Endothelial cell of umbilical vein (primary cell): Measurements from ENCODE around the gene CHMP3. TPM values are rescaled to one million over a fixed set of nuclear protein-coding genes. Genes with fewer than 3 reads are reported as not detected.

ENCODE experiments used
- BruUV-seq: library from RNA; stranded (reverse); fragments of 400-500 nt; replicated peaks from 2 replicates; lab custom pipeline; 2021; lab: Mats Ljungman, UMichigan
- CTCF ChIA-PET: fragments of 300-600, 350-600 bp; sonication (Branson Sonifier 250); formaldehyde crosslinking; loops from one replicate; lab custom pipeline; 2021; ENCODE audit warnings: antibody characterized with exemption, inconsistent platforms; lab: Charles Lee
- POLR2A ChIA-PET: fragments of 300-600, 350-600 bp; sonication (Branson Sonifier 250); formaldehyde crosslinking; loops from one replicate; lab custom pipeline; 2021; ENCODE audit warnings: antibody characterized with exemption, inconsistent platforms; lab: Charles Lee
- DNase-seq: peaks from one replicate; pipeline ENCODE4 v3.0.0-alpha.2; 2011; ENCODE audit warnings: low read depth, low spot score
- FAIRE-seq: peaks from 2 replicates; lab custom pipeline; 2011; peaks lifted over from hg19 to GRCh38; lab: Jason Lieb, UNC
- H2AFZ ChIP-seq: 2 replicates; pipeline ENCODE4 v1.6.0; 2012; ENCODE audit warnings: low read depth, low read length, control low read depth, inconsistent platforms
- H3K27ac ChIP-seq: 2 replicates; pipeline ENCODE4 v1.5.1; 2011; ENCODE audit warnings: low read depth, mild to moderate bottlenecking, control low read depth, low read length, moderate library complexity; ENCODE audit not compliant: insufficient read depth
- H3K27me3 ChIP-seq, 2 experiments: 2 replicates each; pipeline versions ENCODE4 v1.6.0 to v1.6.1; 2011; ENCODE audit warnings: low read length in 2 of 2, mixed read lengths in 1 of 2; ENCODE audit not compliant: control insufficient read depth in 2 of 2, insufficient read depth in 2 of 2
- H3K36me3 ChIP-seq, 2 experiments: 2 replicates in 1 of 2; 3 replicates in 1 of 2; pipeline ENCODE4 v1.5.1; 2011; ENCODE audit warnings: low read length in 2 of 2, mild to moderate bottlenecking in 1 of 2, moderate library complexity in 1 of 2; ENCODE audit not compliant: control insufficient read depth in 2 of 2, insufficient read depth in 2 of 2; ENCODE audit errors: extremely low read depth in 1 of 2
- H3K4me1 ChIP-seq: 3 replicates; pipeline ENCODE4 v1.5.1; 2011; ENCODE audit warnings: mild to moderate bottlenecking, low read length; ENCODE audit not compliant: control insufficient read depth, insufficient read depth; ENCODE audit errors: extremely low read depth
- H3K4me2 ChIP-seq: 2 replicates; pipeline ENCODE4 v1.6.1; 2011; ENCODE audit warnings: low read length, control low read depth, mixed read lengths; ENCODE audit not compliant: insufficient read depth
- H3K4me3 ChIP-seq, 3 experiments: fragments of 200-600 bp in 1 of 3; sonication (generic), shearing (Covaris generic) in 1 of 3; replicated peaks in 1 of 3; 2 replicates each; pipeline ENCODE4 v1.5.1; 2011 to 2016; ENCODE audit warnings: control low read depth in 3 of 3, low read length in 3 of 3, mild to moderate bottlenecking in 2 of 3, inconsistent platforms in 1 of 3, low read depth in 1 of 3, moderate library complexity in 1 of 3; ENCODE audit not compliant: insufficient read depth in 1 of 3
- H3K79me2 ChIP-seq: 2 replicates; pipeline ENCODE4 v1.6.0; 2012; ENCODE audit warnings: low read length, inconsistent platforms; ENCODE audit not compliant: control insufficient read depth, insufficient read depth
- H3K9ac ChIP-seq: replicated peaks from 2 replicates; pipeline ENCODE3; 2011; ENCODE audit warnings: low read length, control low read depth; ENCODE audit not compliant: insufficient read depth; ENCODE audit errors: extremely low read depth
- H3K9me1 ChIP-seq: replicated peaks from 3 replicates; pipeline ENCODE4 v1.6.0; 2011; ENCODE audit warnings: mild to moderate bottlenecking, low read length; ENCODE audit not compliant: control insufficient read depth, insufficient read depth; ENCODE audit errors: extremely low read depth
- H3K9me3 ChIP-seq: replicated peaks from 2 replicates; pipeline ENCODE4 v1.5.1; 2012; ENCODE audit warnings: low read length, inconsistent platforms; ENCODE audit not compliant: control insufficient read depth, insufficient read depth
- H4K20me1 ChIP-seq: replicated peaks from 2 replicates; pipeline ENCODE3; 2011; ENCODE audit warnings: mild to moderate bottlenecking, low read length; ENCODE audit not compliant: control insufficient read depth, insufficient read depth; ENCODE audit errors: extremely low read depth
- CTCF ChIP-seq, 2 donors: IDR thresholded peaks; 1 replicate in 1 of 2; 2 replicates in 1 of 2; pipeline ENCODE4 v1.5.1; 2011; ENCODE audit warnings: low read length in 2 of 2, mild to moderate bottlenecking in 2 of 2, moderate library complexity in 2 of 2, control low read depth in 1 of 2, inconsistent platforms in 1 of 2, low read depth in 1 of 2; ENCODE audit not compliant: insufficient read depth in 1 of 2; ENCODE audit errors: extremely low read depth in 1 of 2
- EZH2 ChIP-seq: IDR thresholded peaks from 2 replicates; pipeline ENCODE4 v1.6.1; 2012; ENCODE audit warnings: borderline replicate concordance, low read depth, mild to moderate bottlenecking, moderate library complexity, low read length, inconsistent platforms; ENCODE audit not compliant: severe bottlenecking
- FOS ChIP-seq: IDR thresholded peaks from 2 replicates; pipeline ENCODE4 v1.6.1; 2011; ENCODE audit warnings: mild to moderate bottlenecking, low read length, moderate library complexity, borderline replicate concordance; ENCODE audit not compliant: insufficient read depth
- GATA2 ChIP-seq: IDR thresholded peaks from 2 replicates; pipeline ENCODE4 v1.7.0; 2011; ENCODE audit warnings: low read depth, mild to moderate bottlenecking, moderate library complexity, mixed read lengths, low read length; ENCODE audit not compliant: insufficient read length, insufficient read depth
- JUN ChIP-seq: IDR thresholded peaks from 2 replicates; pipeline ENCODE4 v1.6.1; 2011; ENCODE audit warnings: borderline replicate concordance, low read depth; ENCODE audit not compliant: insufficient read length, insufficient read depth
- MAX ChIP-seq: IDR thresholded peaks from 2 replicates; pipeline ENCODE4 v1.6.1; 2011; ENCODE audit not compliant: insufficient read depth, insufficient read length
- MYC ChIP-seq: IDR thresholded peaks from one replicate; pipeline ENCODE4 v1.6.1; 2011; ENCODE audit warnings: mild to moderate bottlenecking, low read depth, low read length
- POLR2A ChIP-seq: IDR thresholded peaks from 2 replicates; pipeline ENCODE4 v1.6.1; 2012; ENCODE audit warnings: low read depth, mild to moderate bottlenecking, control low read depth, low read length
- POLR2AphosphoS5 ChIP-seq: IDR thresholded peaks from 2 replicates; pipeline ENCODE4 v1.6.1; 2012; ENCODE audit warnings: low read depth, mild to moderate bottlenecking, control low read depth, low read length, moderate library complexity; ENCODE audit not compliant: insufficient read depth
- dilution Hi-C: fragments of 300-500 bp; cut with MboI; formaldehyde crosslinking; loops from one replicate; pipeline ENCODE4 v1.15.0; 2019; ENCODE audit warnings: low sequenced_read_pairs; ENCODE audit not compliant: extremely low pct_ligation_motif_present
- intact Hi-C: fragments of 100-400 bp; cut with micrococcal nuclease; formaldehyde crosslinking; loops from one replicate; pipeline ENCODE4 v1.10.0; 2022
- polyA plus RNA-seq, 4 experiments: library from polyadenylated mRNA; depleted of rRNA in 3 of 4; stranded (reverse) in 3 of 4; unstranded in 1 of 4; fragments of >200 nt; gene quantifications; 2 replicates each; pipeline versions ENCODE4 v1.2.1 to v1.2.3, GENCODE V29; 2011 to 2012; ENCODE audit warnings: missing spikeins in 1 of 4
- total RNA-seq: library from RNA; stranded (reverse); gene quantifications from 2 replicates; pipeline ENCODE4 v1.2.3, GENCODE V29; 2021

The CHMP3 gene
- total and polyA plus RNA-seq, 2 donors (not counting 3 experiments of a cell fraction or from before 2014, with no cell fraction given), result 48.1 to 92.2 TPM

- Histone ChIP-seq H3K4me2 (no peak overlapping the region), H3K9me1 (no peaks in the 10 kb centered on the region), H3K4me1 (no peaks in the 10 kb centered on the region), H3K36me3 (no peaks in the 10 kb centered on the region), H2AFZ (no peak overlapping the region), H3K9ac (no peak overlapping the region), H3K79me2 (no peaks in the 10 kb centered on the region), H3K9me3 (peaks cover 3% of the 10 kb centered on the region), H3K27me3 (no peaks in the 10 kb centered on the region), H3K27ac (no peak overlapping the region), H3K4me3 (no peak overlapping the region), H4K20me1 (no peaks in the 10 kb centered on the region)
- DNase-seq (no peak), FAIRE-seq (no peak)
- POLR2A ChIA-PET, result no interaction called here
- TF ChIP-seq POLR2AphosphoS5 (no peak), MYC (no peak), FOS (no peak), JUN (no peak), POLR2A (no peak), GATA2 (no peak), MAX (no peak), EZH2 (no peak), CTCF (IDR thresholded peaks at IDR 0.05; ENCODE audit: extremely low read depth in 1 of 2, insufficient read depth in 1 of 2, low read depth in 1 of 2, low read length in 2 of 2) (no peak)
- dilution Hi-C loops, result no loop called here
- intact Hi-C loops, result no loop called here
- BruUV-seq, result no TSS peak
- CTCF ChIA-PET, result no interaction called here
Measured at GRCh38 chr2:86520153-86520552, 43.1 kb downstream of the CHMP3 start.
